NCI-H2107 (cell line): ENCODE data around the gene AGBL4.
A peak's percentile ranks its signal among the peaks of the same experiment; 100 is the strongest.

Source experiments
- DNase-seq: peaks from one replicate; lab custom pipeline; 2025; lab: John Stamatoyannopoulos, UW

AGBL4 gene

GRCh38 chr1:48829446-48829845 is 1194.3 kb downstream of the AGBL4 start:
- DNase-seq = no peak

GRCh38 chr1:48823168-48823567 is 1200.6 kb downstream of the AGBL4 start:
- no peak for DNase-seq

GRCh38 chr1:48820491-48820890 is 1203.3 kb downstream of the AGBL4 start:
- DNase-seq = no peak

- peak; percentile 21 for DNase-seq
Observed at GRCh38 chr1:48817505-48818114, 1206.1 kb downstream of the AGBL4 start.

GRCh38 chr1:48810740-48811139 is 1213.0 kb downstream of the AGBL4 start:
- DNase-seq = no peak

- DNase-seq = no peak
Observed at GRCh38 chr1:48808496-48808895, 1215.3 kb downstream of the AGBL4 start.

- no peak for DNase-seq
Observed at GRCh38 chr1:48807554-48808260, 1216.0 kb downstream of the AGBL4 start.

- no peak for DNase-seq
Observed at GRCh38 chr1:48803474-48803873, 1220.3 kb downstream of the AGBL4 start.

- no peak for DNase-seq
Observed at GRCh38 chr1:48794816-48795215, 1228.9 kb downstream of the AGBL4 start.

- DNase-seq = no peak
Observed at GRCh38 chr1:48793863-48794262, 1229.9 kb downstream of the AGBL4 start.

GRCh38 chr1:48792961-48793360 is 1230.8 kb downstream of the AGBL4 start:
- DNase-seq = no peak

GRCh38 chr1:48790397-48790796 is 1233.4 kb downstream of the AGBL4 start:
- DNase-seq = no peak

GRCh38 chr1:48789903-48790302 is 1233.9 kb downstream of the AGBL4 start:
- DNase-seq = no peak

GRCh38 chr1:48785869-48786268 is 1237.9 kb downstream of the AGBL4 start:
- no peak for DNase-seq

- DNase-seq = peak; percentile 13
Observed at GRCh38 chr1:48784301-48784700, 1239.5 kb downstream of the AGBL4 start.

- no peak for DNase-seq
Observed at GRCh38 chr1:48777219-48777895, 1246.4 kb downstream of the AGBL4 start.

GRCh38 chr1:48776393-48777218 is 1247.1 kb downstream of the AGBL4 start, which contains the start of gene BEND5:
TSS of gene BEND5 (minus strand) at chr1:48776891. CDS start at chr1:48776831, 60 bp downstream.
- DNase-seq = peak; percentile 83

GRCh38 chr1:48775831-48776392 is 1247.8 kb downstream of the AGBL4 start:
- no peak for DNase-seq

- DNase-seq = no peak
Observed at GRCh38 chr1:48773133-48773532, 1250.6 kb downstream of the AGBL4 start.

- no peak for DNase-seq
Observed at GRCh38 chr1:48772211-48772610, 1251.5 kb downstream of the AGBL4 start.

- no peak for DNase-seq
Observed at GRCh38 chr1:48771561-48771960, 1252.2 kb downstream of the AGBL4 start.

GRCh38 chr1:48767975-48768510 is 1255.7 kb downstream of the AGBL4 start:
- no peak for DNase-seq
